Esophagus muscularis mucosa (tissue), 3 donors: ENCODE results near the gene CNTN2.

Experiments
- POLR2A ChIP-seq: fragments of 450-650 bp; IDR thresholded peaks from one replicate; pipeline ENCODE4 v1.6.1; 2017; ENCODE audit warnings: antibody characterized with exemption, moderate library complexity, mild to moderate bottlenecking, low read depth
- TF ChIP-seq, protein P1 (sequence below), 3 experiments: fragments of 200-600 bp in 2 of 3; fragments of 450-650 bp in 1 of 3; sonication (generic) in 2 of 3; IDR thresholded peaks; one replicate each; pipeline ENCODE4 v1.5.1; 2017 to 2019; ENCODE audit warnings: antibody characterized with exemption in 3 of 3, mild to moderate bottlenecking in 2 of 3, moderate library complexity in 1 of 3

GRCh38 chr1:205049479-205049878 is 6.5 kb downstream of the CNTN2 start:
- TF ChIP-seq, protein P1, sequence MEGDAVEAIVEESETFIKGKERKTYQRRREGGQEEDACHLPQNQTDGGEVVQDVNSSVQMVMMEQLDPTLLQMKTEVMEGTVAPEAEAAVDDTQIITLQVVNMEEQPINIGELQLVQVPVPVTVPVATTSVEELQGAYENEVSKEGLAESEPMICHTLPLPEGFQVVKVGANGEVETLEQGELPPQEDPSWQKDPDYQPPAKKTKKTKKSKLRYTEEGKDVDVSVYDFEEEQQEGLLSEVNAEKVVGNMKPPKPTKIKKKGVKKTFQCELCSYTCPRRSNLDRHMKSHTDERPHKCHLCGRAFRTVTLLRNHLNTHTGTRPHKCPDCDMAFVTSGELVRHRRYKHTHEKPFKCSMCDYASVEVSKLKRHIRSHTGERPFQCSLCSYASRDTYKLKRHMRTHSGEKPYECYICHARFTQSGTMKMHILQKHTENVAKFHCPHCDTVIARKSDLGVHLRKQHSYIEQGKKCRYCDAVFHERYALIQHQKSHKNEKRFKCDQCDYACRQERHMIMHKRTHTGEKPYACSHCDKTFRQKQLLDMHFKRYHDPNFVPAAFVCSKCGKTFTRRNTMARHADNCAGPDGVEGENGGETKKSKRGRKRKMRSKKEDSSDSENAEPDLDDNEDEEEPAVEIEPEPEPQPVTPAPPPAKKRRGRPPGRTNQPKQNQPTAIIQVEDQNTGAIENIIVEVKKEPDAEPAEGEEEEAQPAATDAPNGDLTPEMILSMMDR (IDR thresholded peaks at IDR 0.05): no peak
- TF ChIP-seq POLR2A: no peak
